HepG2 (cell line): ENCODE results near the gene ABCC12. TPM values are rescaled to one million over a fixed set of nuclear protein-coding genes. Genes with fewer than 3 reads are reported as not detected.

ENCODE experiments used
- FIP1L1 ChIP-seq: fragments of 200-400 bp; formaldehyde crosslinking; IDR thresholded peaks from 2 replicates; pipeline ENCODE4 v1.6.1; 2018; ENCODE audit warnings: low read depth, mild to moderate bottlenecking, low read length, moderate library complexity, borderline replicate concordance; ENCODE audit not compliant: insufficient read depth
- GABPA ChIP-seq, 2 experiments: IDR thresholded peaks; 2 replicates each; pipeline ENCODE4 v1.6.1; 2011 to 2016; ENCODE audit warnings: low read depth in 2 of 2, low read length in 1 of 2, missing biosample characterization in 1 of 2, missing genetic modification characterization in 1 of 2
- GTF3A ChIP-seq: sonication (generic); formaldehyde crosslinking; conservative IDR thresholded peaks from 2 replicates; pipeline ENCODE4 v1.4.0; 2020; ENCODE audit warnings: mild to moderate bottlenecking, missing genetic modification reagents
- ISL2 ChIP-seq: sonication (generic); formaldehyde crosslinking; IDR thresholded peaks from 2 replicates; pipeline ENCODE4 v1.5.0; 2020; ENCODE audit warnings: missing genetic modification reagents
- JARID2 ChIP-seq: sonication (generic); formaldehyde crosslinking; IDR thresholded peaks from 2 replicates; pipeline ENCODE4 v1.8.1; 2023; ENCODE audit warnings: missing genetic modification reagents, inconsistent platforms; ENCODE audit not compliant: insufficient replicate concordance
- SOX6 ChIP-seq, 2 experiments: fragments of 450-650 bp in 1 of 2; sonication (generic) in 1 of 2; formaldehyde crosslinking in 1 of 2; IDR thresholded peaks; 2 replicates each; pipeline versions ENCODE4 v1.4.0 to v1.6.1; 2017 to 2020; ENCODE audit warnings: antibody characterized with exemption in 1 of 2, mild to moderate bottlenecking in 1 of 2, missing genetic modification reagents in 1 of 2
- ZNF451 ChIP-seq: sonication (generic); formaldehyde crosslinking; IDR thresholded peaks from 2 replicates; pipeline ENCODE4 v1.5.0; 2020; ENCODE audit warnings: mild to moderate bottlenecking, missing genetic modification reagents
- ZNF570 ChIP-seq: sonication (generic); formaldehyde crosslinking; IDR thresholded peaks from 2 replicates; pipeline ENCODE4 v1.4.0; 2020; ENCODE audit warnings: mild to moderate bottlenecking, missing genetic modification reagents, borderline replicate concordance
- ZNF660 ChIP-seq: sonication (generic); formaldehyde crosslinking; IDR thresholded peaks from 2 replicates; pipeline ENCODE4 v1.5.1; 2020; ENCODE audit warnings: mild to moderate bottlenecking, low read depth, missing genetic modification reagents, borderline replicate concordance
- ZNF7 ChIP-seq: IDR thresholded peaks from 2 replicates; pipeline ENCODE4 v1.6.1; 2016; ENCODE audit warnings: missing biosample characterization, missing genetic modification reagents
- polyA plus RNA-seq, 8 experiments: library from polyadenylated mRNA; depleted of rRNA in 3 of 8; stranded (reverse) in 7 of 8; unstranded in 1 of 8; fragments of >200 nt; fragmentation: Illumina TruSeq in 4 of 8; extraction: Trizol in 4 of 8; gene quantifications; 2 replicates each; pipeline versions ENCODE4 v1.2.1 to v1.2.3, GENCODE V29; 2011 to 2016; ENCODE audit warnings: low read depth in 4 of 8, missing spikeins in 1 of 8, mixed read lengths in 1 of 8; ENCODE audit not compliant: insufficient read depth in 1 of 8
- total RNA-seq, 5 experiments: library from RNA; depleted of rRNA; stranded (reverse); fragments of >200 nt; fragmentation: Illumina TruSeq; extraction: Trizol; gene quantifications; 2 replicates each; pipeline ENCODE4 v1.2.3, GENCODE V29; 2016; ENCODE audit warnings: low read depth in 1 of 5
- TF ChIP-seq, protein P1 (sequence below), 2 experiments: fragments of 450-650 bp in 1 of 2; sonication (generic) in 1 of 2; formaldehyde crosslinking in 1 of 2; IDR thresholded peaks; 2 replicates each; pipeline versions ENCODE4 v1.6.1 to v1.8.0; 2016 to 2022; ENCODE audit warnings: antibody characterized with exemption in 1 of 2, mild to moderate bottlenecking in 1 of 2, missing genetic modification reagents in 1 of 2
- TF ChIP-seq, protein P2 (sequence below): sonication (generic); formaldehyde crosslinking; IDR thresholded peaks from 2 replicates; pipeline ENCODE4 v1.4.0; 2020; ENCODE audit warnings: missing genetic modification reagents, borderline replicate concordance
- TF ChIP-seq, protein P3 (sequence below): sonication (generic); formaldehyde crosslinking; IDR thresholded peaks from 2 replicates; pipeline ENCODE4 v1.4.0; 2020; ENCODE audit warnings: mild to moderate bottlenecking, missing genetic modification reagents

The ABCC12 gene
- total and polyA plus RNA-seq, 2 of the 13 experiments (the other 11 are each of a cell fraction or from before 2014, with no cell fraction given) = not detected

DNA sequence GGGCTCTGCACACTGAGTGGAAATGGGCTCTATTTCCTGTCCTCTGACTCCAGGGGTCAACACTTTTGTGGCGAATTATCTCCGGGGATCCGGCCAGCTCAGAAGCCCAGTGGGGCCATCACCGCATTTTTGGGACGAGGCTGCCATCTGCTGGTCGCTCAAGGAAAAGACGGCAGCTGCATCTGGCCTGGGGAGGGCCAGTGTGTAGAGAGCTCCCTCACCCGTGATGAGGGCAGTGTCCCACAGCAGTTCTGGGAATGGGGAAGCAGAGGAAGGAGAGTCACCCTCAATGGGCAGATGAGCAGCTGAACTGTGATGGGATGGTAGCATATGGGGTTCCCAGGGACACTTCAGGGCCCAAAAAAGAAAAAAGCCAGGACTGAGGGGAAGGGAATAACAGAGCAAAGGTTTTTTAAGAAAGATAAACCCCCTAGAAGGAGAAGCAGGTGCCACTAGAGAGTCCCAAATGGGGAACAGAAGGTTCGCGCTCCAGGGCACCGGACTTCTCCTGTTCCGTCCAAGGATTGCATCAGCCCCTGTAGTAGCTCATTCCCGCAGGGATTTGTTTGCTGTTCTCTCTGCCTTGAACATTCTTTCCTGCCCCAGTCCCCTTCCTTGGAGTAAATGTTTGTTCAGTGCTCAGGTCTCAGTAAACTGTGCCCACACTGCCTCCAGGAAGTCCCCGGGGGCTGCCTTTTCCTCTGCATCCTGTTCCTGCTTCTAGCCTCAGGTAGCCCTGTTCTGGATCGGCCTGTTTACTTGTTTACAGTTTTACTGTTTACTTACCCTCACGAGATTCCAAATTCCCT, 9.3 kb upstream of the ABCC12 start (continued):
- TF ChIP-seq, protein P1, sequence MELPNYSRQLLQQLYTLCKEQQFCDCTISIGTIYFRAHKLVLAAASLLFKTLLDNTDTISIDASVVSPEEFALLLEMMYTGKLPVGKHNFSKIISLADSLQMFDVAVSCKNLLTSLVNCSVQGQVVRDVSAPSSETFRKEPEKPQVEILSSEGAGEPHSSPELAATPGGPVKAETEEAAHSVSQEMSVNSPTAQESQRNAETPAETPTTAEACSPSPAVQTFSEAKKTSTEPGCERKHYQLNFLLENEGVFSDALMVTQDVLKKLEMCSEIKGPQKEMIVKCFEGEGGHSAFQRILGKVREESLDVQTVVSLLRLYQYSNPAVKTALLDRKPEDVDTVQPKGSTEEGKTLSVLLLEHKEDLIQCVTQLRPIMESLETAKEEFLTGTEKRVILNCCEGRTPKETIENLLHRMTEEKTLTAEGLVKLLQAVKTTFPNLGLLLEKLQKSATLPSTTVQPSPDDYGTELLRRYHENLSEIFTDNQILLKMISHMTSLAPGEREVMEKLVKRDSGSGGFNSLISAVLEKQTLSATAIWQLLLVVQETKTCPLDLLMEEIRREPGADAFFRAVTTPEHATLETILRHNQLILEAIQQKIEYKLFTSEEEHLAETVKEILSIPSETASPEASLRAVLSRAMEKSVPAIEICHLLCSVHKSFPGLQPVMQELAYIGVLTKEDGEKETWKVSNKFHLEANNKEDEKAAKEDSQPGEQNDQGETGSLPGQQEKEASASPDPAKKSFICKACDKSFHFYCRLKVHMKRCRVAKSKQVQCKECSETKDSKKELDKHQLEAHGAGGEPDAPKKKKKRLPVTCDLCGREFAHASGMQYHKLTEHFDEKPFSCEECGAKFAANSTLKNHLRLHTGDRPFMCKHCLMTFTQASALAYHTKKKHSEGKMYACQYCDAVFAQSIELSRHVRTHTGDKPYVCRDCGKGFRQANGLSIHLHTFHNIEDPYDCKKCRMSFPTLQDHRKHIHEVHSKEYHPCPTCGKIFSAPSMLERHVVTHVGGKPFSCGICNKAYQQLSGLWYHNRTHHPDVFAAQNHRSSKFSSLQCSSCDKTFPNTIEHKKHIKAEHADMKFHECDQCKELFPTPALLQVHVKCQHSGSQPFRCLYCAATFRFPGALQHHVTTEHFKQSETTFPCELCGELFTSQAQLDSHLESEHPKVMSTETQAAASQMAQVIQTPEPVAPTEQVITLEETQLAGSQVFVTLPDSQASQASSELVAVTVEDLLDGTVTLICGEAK (IDR thresholded peaks at IDR 0.05) = no peak
- TF ChIP-seq, protein P1 (CRISPR knock-in tag; IDR thresholded peaks at IDR 0.05) = peak; percentile 39; the same call in 1 of the 2 replicates
- TF ChIP-seq ZNF451 (no peak), ZNF7 (CRISPR knock-in tag) (peak; percentile 13; the same call in 1 of the 2 replicates), FIP1L1 (no peak), SOX6 (IDR thresholded peaks at IDR 0.05) (no peak), SOX6 (CRISPR knock-in tag; IDR thresholded peaks at IDR 0.05) (peak; percentile 79; the same call in 1 of the 2 replicates), ISL2 (CRISPR knock-in tag) (0 out of 2 replicates have a peak, but pooled peaks have one; percentile 12), ZNF660 (no peak), ZNF570 (CRISPR knock-in tag) (no peak), GABPA (IDR thresholded peaks at IDR 0.05; ENCODE audit: low read depth, low read length) (no peak), GABPA (CRISPR knock-in tag; IDR thresholded peaks at IDR 0.05; ENCODE audit: low read depth) (peak; percentile 68), JARID2 (peak; percentile 36), GTF3A (CRISPR knock-in tag) (peak; percentile 90; the same call in 1 of the 2 replicates)
- TF ChIP-seq, protein P2, sequence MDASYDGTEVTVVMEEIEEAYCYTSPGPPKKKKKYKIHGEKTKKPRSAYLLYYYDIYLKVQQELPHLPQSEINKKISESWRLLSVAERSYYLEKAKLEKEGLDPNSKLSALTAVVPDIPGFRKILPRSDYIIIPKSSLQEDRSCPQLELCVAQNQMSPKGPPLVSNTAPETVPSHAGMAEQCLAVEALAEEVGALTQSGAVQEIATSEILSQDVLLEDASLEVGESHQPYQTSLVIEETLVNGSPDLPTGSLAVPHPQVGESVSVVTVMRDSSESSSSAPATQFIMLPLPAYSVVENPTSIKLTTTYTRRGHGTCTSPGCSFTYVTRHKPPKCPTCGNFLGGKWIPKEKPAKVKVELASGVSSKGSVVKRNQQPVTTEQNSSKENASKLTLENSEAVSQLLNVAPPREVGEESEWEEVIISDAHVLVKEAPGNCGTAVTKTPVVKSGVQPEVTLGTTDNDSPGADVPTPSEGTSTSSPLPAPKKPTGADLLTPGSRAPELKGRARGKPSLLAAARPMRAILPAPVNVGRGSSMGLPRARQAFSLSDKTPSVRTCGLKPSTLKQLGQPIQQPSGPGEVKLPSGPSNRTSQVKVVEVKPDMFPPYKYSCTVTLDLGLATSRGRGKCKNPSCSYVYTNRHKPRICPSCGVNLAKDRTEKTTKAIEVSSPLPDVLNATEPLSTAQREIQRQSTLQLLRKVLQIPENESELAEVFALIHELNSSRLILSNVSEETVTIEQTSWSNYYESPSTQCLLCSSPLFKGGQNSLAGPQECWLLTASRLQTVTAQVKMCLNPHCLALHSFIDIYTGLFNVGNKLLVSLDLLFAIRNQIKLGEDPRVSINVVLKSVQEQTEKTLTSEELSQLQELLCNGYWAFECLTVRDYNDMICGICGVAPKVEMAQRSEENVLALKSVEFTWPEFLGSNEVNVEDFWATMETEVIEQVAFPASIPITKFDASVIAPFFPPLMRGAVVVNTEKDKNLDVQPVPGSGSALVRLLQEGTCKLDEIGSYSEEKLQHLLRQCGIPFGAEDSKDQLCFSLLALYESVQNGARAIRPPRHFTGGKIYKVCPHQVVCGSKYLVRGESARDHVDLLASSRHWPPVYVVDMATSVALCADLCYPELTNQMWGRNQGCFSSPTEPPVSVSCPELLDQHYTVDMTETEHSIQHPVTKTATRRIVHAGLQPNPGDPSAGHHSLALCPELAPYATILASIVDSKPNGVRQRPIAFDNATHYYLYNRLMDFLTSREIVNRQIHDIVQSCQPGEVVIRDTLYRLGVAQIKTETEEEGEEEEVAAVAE (CRISPR knock-in tag) = peak; percentile 59; the same call in 1 of the 2 replicates
- TF ChIP-seq, protein P3, sequence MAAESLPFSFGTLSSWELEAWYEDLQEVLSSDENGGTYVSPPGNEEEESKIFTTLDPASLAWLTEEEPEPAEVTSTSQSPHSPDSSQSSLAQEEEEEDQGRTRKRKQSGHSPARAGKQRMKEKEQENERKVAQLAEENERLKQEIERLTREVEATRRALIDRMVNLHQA (CRISPR knock-in tag) = no peak
